GM18499 (cell line): Measurements from ENCODE around the gene CXADR.
"Not testable (repeated sequence)": the region's sequence is repeated elsewhere in the genome, so short reads cannot be mapped to it uniquely, and the experiment has no call there.

Experiments used
- ATAC-seq: cut with Tn5 transposase; IDR thresholded peaks from one replicate; pipeline ENCODE4 v1.9.1; 2021; ENCODE audit warnings: moderate number of reproducible peaks; ENCODE audit not compliant: insufficient read depth, unreplicated experiment

The CXADR gene

GRCh38 chr21:17501107-17502006 lies 11.5 kb upstream of the CXADR start:
- ATAC-seq = no peak

GRCh38 chr21:17502985-17503384 lies 9.9 kb upstream of the CXADR start:
- not testable (repeated sequence) for ATAC-seq

GRCh38 chr21:17506951-17507350 lies 5.9 kb upstream of the CXADR start:
- no peak for ATAC-seq

GRCh38 chr21:17507591-17507990 lies 5.3 kb upstream of the CXADR start:
- no peak for ATAC-seq

DNA sequence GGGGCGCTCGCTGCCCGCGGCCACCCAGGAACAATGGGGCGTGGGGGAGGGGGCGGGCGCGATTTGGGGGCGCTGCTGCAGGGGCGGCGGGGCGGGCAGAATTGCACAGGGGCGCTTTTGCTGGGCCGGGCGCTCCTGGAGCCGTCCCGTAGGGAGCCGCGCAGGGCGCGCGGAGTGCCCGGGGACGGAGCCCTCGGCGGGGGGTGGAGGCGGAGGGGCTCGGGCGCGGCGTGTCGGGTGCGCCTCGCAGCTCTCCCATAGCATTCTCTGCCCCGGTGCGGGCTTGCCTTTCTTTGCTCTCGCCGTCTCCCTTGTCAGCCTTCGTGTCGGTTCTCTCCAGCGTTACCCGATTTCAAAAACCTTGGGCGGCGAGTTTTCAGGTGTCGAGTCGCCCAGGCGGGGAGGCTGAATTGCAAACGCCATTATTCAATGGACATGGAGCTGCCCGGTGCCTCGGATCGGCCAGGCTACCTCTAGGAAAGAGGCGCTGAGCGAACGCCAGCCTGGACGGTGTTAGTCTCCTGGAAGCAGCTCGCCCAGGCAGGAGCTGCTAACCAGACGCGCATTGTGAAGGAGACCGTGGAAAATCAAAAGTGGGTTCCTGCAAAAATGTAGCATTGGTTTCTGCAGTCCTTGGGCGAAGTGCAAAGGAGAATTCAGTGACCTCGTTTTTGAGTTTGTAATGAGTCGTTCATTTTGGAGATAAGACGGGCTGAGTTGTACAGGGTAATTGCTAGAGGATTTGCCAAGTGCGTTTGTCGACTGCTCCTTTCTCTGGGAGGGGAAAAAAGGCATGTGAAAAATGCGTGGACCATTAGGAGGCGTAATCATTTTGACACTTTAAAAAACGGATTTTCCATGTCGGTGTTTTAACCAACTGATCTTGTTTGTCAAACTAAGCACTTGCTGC lies 626 bp downstream of the CXADR start:
- ATAC-seq = peak; percentile 3

GRCh38 chr21:17514124-17514845 lies 1.4 kb downstream of the CXADR start:
- no peak for ATAC-seq

GRCh38 chr21:17517008-17517407 lies 4.2 kb downstream of the CXADR start:
- not testable (repeated sequence) for ATAC-seq

- no peak for ATAC-seq
Measured at GRCh38 chr21:17519208-17519738, 6.4 kb downstream of the CXADR start.

GRCh38 chr21:17519965-17520609 lies 7.2 kb downstream of the CXADR start:
- ATAC-seq = no peak

DNA sequence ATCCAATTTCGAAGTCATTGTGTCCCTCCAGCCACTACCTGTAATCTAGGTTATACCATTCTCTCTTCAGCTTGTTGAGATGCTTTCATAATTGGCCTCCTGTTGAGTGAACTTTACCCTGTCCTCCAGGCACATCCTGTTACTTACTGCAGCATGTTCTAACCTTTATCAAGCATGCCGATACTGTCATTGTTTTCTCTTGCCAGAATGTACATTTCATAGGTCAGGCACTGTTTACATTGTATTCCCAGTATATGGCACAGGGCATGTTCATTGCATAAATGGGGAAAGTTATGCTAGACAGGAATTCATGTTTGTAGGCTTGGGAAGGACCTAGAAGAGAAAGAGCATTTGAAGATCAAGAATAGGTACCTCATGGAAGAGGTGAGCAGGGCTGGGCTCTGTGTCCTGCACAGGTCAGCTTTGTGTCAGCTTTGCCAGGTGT lies 10.2 kb downstream of the CXADR start:
- ATAC-seq = no peak

DNA sequence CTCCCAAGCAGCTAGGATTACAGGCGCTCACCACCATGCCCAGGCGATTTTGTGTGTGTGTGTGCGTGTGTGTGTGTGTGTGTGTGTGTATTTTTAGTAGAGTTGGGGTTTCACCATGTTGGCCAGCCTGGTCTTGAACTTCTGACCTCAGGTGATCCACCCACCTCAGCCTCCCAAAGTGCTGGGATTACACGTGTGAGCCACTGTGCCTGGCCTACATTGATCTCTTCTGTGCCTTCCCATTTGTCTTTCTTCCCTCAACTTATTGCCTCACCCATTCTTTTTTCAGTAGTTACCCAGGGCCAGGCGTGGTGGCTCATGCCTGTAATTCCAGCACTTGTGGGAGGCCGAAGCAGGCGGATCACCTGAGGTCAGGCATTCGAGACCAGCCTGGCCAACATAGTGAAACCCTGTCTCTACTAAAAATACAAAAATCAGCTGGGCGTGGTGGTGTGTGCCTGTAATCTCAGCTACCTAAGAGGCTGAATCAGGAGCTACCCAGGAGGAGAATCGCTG lies 11.2 kb downstream of the CXADR start:
- not testable (repeated sequence) for ATAC-seq

GRCh38 chr21:17524635-17525034 lies 11.8 kb downstream of the CXADR start:
- ATAC-seq = no peak

DNA sequence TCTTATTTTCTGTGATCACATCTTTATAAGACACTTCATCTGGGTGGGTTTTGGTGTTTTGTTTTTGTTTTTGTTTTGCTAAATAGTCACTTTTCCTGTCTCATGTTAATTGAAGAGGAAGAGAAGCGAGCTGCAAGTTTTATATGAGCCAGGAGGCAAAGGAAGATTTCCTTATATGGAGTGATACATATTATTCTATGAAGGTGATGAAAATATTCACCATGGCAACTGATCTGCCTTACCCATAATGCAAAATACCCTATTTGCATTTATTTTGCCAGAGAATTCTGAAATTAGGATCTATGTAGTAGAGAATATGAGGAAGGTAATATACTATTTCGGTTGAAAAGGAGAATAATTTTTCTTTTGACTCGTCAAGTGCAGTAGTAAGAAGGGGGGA lies 13.9 kb downstream of the CXADR start:
- no peak for ATAC-seq

- no peak for ATAC-seq
Measured at GRCh38 chr21:17527240-17527639, 14.4 kb downstream of the CXADR start.

- no peak for ATAC-seq
Measured at GRCh38 chr21:17527711-17528110, 14.9 kb downstream of the CXADR start.

DNA sequence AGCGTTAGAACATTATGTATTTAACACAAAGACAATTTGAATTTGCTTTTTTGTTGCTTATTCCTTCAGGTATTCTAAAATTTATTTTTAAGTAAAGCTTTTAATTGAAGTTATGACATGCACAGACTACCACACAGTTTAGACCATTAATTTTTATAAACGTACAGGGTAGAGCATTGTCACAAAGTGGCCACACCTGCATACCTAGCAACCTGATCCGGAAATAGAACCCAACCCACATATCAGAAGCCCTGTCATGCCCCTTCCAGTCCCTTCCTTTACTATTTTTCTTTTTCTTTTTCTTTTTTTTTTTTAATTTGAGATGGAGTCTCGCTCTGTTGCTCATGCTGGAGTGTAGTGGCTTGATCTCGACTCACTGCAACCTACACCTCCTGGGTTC lies 16.8 kb downstream of the CXADR start:
- no peak for ATAC-seq

DNA sequence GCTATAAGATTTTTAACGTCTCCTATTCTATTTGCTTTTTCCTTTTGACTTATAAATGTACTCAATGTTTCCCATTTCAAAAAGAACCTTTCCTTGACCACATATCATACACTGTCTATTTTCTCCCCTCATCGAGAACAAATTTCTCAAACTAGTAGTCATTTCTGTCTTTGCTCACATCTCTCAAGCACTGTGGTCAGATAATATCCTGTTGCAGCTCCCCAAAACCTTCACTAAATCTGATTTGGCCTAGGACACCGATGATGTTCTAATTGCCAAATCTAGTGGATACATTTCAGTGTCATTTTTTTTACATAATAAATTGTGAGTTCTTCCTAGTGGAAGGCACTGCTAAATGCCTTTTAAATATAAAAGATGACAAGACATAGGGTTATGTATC lies 19.4 kb downstream of the CXADR start:
- ATAC-seq = no peak

- ATAC-seq = no peak
Measured at GRCh38 chr21:17536381-17536780, 23.5 kb downstream of the CXADR start.

DNA sequence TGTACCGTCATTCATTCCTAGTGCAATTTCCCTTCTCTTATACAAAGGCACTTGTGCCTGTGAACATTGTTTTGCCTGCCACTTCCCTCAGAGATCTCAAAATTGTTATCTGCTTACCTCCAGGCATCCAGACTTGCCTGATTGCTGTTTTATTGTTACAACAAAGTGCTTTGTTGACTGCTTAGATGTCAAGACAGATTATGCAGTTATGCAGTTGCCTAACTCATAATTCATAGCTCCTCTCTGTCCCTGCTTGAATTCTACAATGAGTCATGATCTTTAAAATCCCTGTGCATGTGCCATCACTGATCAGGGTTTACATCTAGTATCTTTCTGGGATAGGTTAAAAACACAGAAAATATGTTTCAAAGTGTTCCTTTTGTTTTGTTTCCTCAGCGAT lies 24.5 kb downstream of the CXADR start:
- ATAC-seq = no peak
